PC-3 (cell line): ENCODE results near the gene NPC1. TPM values are rescaled to one million over a fixed set of nuclear protein-coding genes. Genes with fewer than 3 reads are reported as not detected.

Experiments used
- ATAC-seq: fragments of 200-7000 bp; cut with Tn5 transposase; 2 replicates; pipeline ENCODE4 v1.9.1; 2020; ENCODE audit warnings: mild to moderate bottlenecking, moderate library complexity
- BruUV-seq: library from RNA; stranded (reverse); fragments of 400-500 nt; replicated peaks from 2 replicates; lab custom pipeline; 2021; lab: Mats Ljungman, UMichigan
- CTCF ChIA-PET: fragments of 300-600 bp; sonication (Branson Sonifier 250); formaldehyde crosslinking; loops from one replicate; lab custom pipeline; 2022; ENCODE audit warnings: antibody characterized with exemption; lab: Charles Lee
- POLR2A ChIA-PET: fragments of 300-600 bp; sonication (Branson Sonifier 250); formaldehyde crosslinking; loops from one replicate; lab custom pipeline; 2022; ENCODE audit warnings: antibody characterized with exemption; ENCODE audit not compliant: unreplicated experiment; lab: Charles Lee
- DNase-seq: peaks from one replicate; pipeline ENCODE4 v3.0.0-alpha.2; 2015
- H2AFZ ChIP-seq: fragments of 300-600 bp; sonication (generic); 2 replicates; pipeline ENCODE4 v1.6.0; 2016; ENCODE audit warnings: antibody characterized with exemption, low read length
- H3F3A ChIP-seq: fragments of 300-600 bp; sonication (generic); one replicate; pipeline ENCODE4 v1.6.0; 2017; ENCODE audit warnings: antibody characterized with exemption, low read length, control low read depth, mild to moderate bottlenecking; ENCODE audit not compliant: unreplicated experiment
- H3K27ac ChIP-seq: fragments of 300-600 bp; sonication (generic); 2 replicates; pipeline ENCODE4 v1.5.1; 2016; ENCODE audit warnings: mild to moderate bottlenecking, low read length
- H3K27me3 ChIP-seq: fragments of 300-600 bp; sonication (generic); 2 replicates; pipeline ENCODE4 v1.6.1; 2016; ENCODE audit warnings: low read length, mixed read lengths
- H3K36me3 ChIP-seq: fragments of 300-600 bp; sonication (generic); 2 replicates; pipeline ENCODE4 v1.6.1; 2016; ENCODE audit warnings: low read depth, mixed run types, low read length, mixed read lengths
- H3K4me1 ChIP-seq: fragments of 300-600 bp; sonication (generic); 2 replicates; pipeline ENCODE4 v1.5.1; 2016; ENCODE audit warnings: low read length; ENCODE audit not compliant: insufficient read depth
- H3K4me2 ChIP-seq: fragments of 300-600 bp; sonication (generic); 2 replicates; pipeline ENCODE4 v1.6.0; 2016; ENCODE audit warnings: low read length
- H3K4me3 ChIP-seq: fragments of 300-600 bp; sonication (generic); 2 replicates; pipeline ENCODE4 v1.5.1; 2016; ENCODE audit warnings: mild to moderate bottlenecking, low read length, mixed read lengths
- H3K79me2 ChIP-seq: fragments of 300-600 bp; sonication (generic); 2 replicates; pipeline ENCODE4 v1.6.1; 2017; ENCODE audit warnings: low read length, mixed read lengths
- H3K9ac ChIP-seq: fragments of 300-600 bp; sonication (generic); 2 replicates; pipeline ENCODE4 v1.6.0; 2016; ENCODE audit warnings: mild to moderate bottlenecking, low read length
- H3K9me2 ChIP-seq: fragments of 300-600 bp; sonication (generic); replicated peaks from 2 replicates; pipeline ENCODE4 v1.6.1; 2016; ENCODE audit warnings: mixed run types, low read length, mixed read lengths
- H3K9me3 ChIP-seq: fragments of 300-600 bp; sonication (generic); 2 replicates; pipeline ENCODE4 v1.6.1; 2016; ENCODE audit warnings: low read length, mixed read lengths
- H4K20me1 ChIP-seq: fragments of 300-600 bp; sonication (generic); 2 replicates; pipeline ENCODE4 v1.6.1; 2016; ENCODE audit warnings: low read length, mixed read lengths
- CTCF ChIP-seq: fragments of 300-600 bp; sonication (generic); conservative IDR thresholded peaks from 2 replicates; pipeline ENCODE4 v1.5.1; 2017; ENCODE audit warnings: antibody characterized with exemption, low read depth, mild to moderate bottlenecking, low read length
- EZH2 ChIP-seq: fragments of 300-600 bp; sonication (generic); IDR thresholded peaks from one replicate; pipeline ENCODE4 v1.6.1; 2017; ENCODE audit warnings: antibody characterized with exemption, mild to moderate bottlenecking, low read length; ENCODE audit not compliant: unreplicated experiment
- EZH2phosphoT487 ChIP-seq: fragments of 300-600 bp; sonication (generic); IDR thresholded peaks from 2 replicates; pipeline ENCODE4 v1.6.1; 2018; ENCODE audit warnings: mild to moderate bottlenecking, antibody characterized with exemption, low read length, borderline replicate concordance
- intact Hi-C: fragments of 100-400 bp; cut with micrococcal nuclease; formaldehyde crosslinking; loops from 2 replicates; pipeline ENCODE4 v1.9.0; 2023
- total RNA-seq: library from RNA; depleted of rRNA; stranded (reverse); fragments of >200 nt; gene quantifications from 2 replicates; pipeline ENCODE4 v1.2.3, GENCODE V29; 2014

NPC1 gene
- total RNA-seq, 1 experiment from 2014 or later: 85.5 TPM

GRCh38 chr18:23521907-23522306 lies 64.4 kb downstream of the NPC1 start:
- no peak overlapping the region for H3K4me2 ChIP-seq
- H3K27me3 ChIP-seq: no peaks in the 10 kb centered on the region
- TF ChIP-seq EZH2: no peak
- TF ChIP-seq CTCF: no peak
- no peak for TF ChIP-seq EZH2phosphoT487
- ChIA-PET POLR2A (no interaction called here), CTCF (no interaction called here)
- H3K36me3 ChIP-seq: peaks cover 44% of the 10 kb centered on the region
- no peaks in the 10 kb centered on the region for H3K79me2 ChIP-seq
- no peak for ATAC-seq
- DNase-seq: no peak
- no peaks in the 10 kb centered on the region for H3F3A ChIP-seq
- no peaks in the 10 kb centered on the region for H4K20me1 ChIP-seq
- no peak overlapping the region for H2AFZ ChIP-seq
- no peak overlapping the region for H3K9ac ChIP-seq
- BruUV-seq: no TSS peak
- peaks cover 22% of the 10 kb centered on the region for H3K4me1 ChIP-seq
- H3K4me3 ChIP-seq: no peak overlapping the region
- intact Hi-C loops: loop anchor here (5.0 kb wide), 1 partner anchor 65 kb away; the partner anchor contains the start of gene NPC1
- H3K27ac ChIP-seq: no peak overlapping the region
- H3K9me3 ChIP-seq: no peaks in the 10 kb centered on the region
- H3K9me2 ChIP-seq: no peaks in the 10 kb centered on the region

- ChIA-PET POLR2A (no interaction called here), CTCF (no interaction called here)
- Histone ChIP-seq H3K9ac (no peak overlapping the region), H3K27ac (no peak overlapping the region), H2AFZ (no peak overlapping the region), H3K4me1 (peaks cover 18% of the 10 kb centered on the region), H3K27me3 (no peaks in the 10 kb centered on the region), H3K9me2 (no peaks in the 10 kb centered on the region), H4K20me1 (no peaks in the 10 kb centered on the region), H3K79me2 (no peaks in the 10 kb centered on the region), H3K36me3 (peaks cover 41% of the 10 kb centered on the region), H3K4me2 (no peak overlapping the region), H3F3A (no peaks in the 10 kb centered on the region), H3K9me3 (no peaks in the 10 kb centered on the region), H3K4me3 (no peak overlapping the region)
- ATAC-seq (no peak), DNase-seq (no peak)
- no TSS peak for BruUV-seq
- TF ChIP-seq EZH2: no peak
- no peak for TF ChIP-seq EZH2phosphoT487
- TF ChIP-seq CTCF: no peak
- intact Hi-C loops: loop anchor here (5.0 kb wide), 1 partner anchor 66 kb away; the partner anchor contains the start of gene NPC1
Measured at GRCh38 chr18:23521271-23521670, 65.0 kb downstream of the NPC1 start.

- Histone ChIP-seq H3K27me3 (no peaks in the 10 kb centered on the region), H3K9me2 (no peaks in the 10 kb centered on the region), H3K4me3 (no peak overlapping the region), H3K9me3 (no peaks in the 10 kb centered on the region), H4K20me1 (no peaks in the 10 kb centered on the region), H3K36me3 (peaks cover 37% of the 10 kb centered on the region; the same call in 1 of the 2 replicates), H2AFZ (no peak overlapping the region), H3K4me2 (no peak overlapping the region), H3K79me2 (no peaks in the 10 kb centered on the region), H3K27ac (no peak overlapping the region), H3K9ac (no peak overlapping the region), H3K4me1 (peaks cover 18% of the 10 kb centered on the region), H3F3A (no peaks in the 10 kb centered on the region)
- BruUV-seq: no TSS peak
- ChIA-PET CTCF (no interaction called here), POLR2A (no interaction called here)
- no peak for DNase-seq
- no peak for TF ChIP-seq EZH2
- intact Hi-C loops: loop anchor here (5.0 kb wide), 1 partner anchor 68 kb away; the partner anchor contains the start of gene NPC1
- no peak for ATAC-seq
Measured at GRCh38 chr18:23519734-23520133, 66.6 kb downstream of the NPC1 start.
